ENCODE data around the gene SCO2.

- TF ChIP-seq EP300 (IDR thresholded peaks at IDR 0.05), result peak in 1 of 2 donors; percentile 6
- TF ChIP-seq, protein P1, sequence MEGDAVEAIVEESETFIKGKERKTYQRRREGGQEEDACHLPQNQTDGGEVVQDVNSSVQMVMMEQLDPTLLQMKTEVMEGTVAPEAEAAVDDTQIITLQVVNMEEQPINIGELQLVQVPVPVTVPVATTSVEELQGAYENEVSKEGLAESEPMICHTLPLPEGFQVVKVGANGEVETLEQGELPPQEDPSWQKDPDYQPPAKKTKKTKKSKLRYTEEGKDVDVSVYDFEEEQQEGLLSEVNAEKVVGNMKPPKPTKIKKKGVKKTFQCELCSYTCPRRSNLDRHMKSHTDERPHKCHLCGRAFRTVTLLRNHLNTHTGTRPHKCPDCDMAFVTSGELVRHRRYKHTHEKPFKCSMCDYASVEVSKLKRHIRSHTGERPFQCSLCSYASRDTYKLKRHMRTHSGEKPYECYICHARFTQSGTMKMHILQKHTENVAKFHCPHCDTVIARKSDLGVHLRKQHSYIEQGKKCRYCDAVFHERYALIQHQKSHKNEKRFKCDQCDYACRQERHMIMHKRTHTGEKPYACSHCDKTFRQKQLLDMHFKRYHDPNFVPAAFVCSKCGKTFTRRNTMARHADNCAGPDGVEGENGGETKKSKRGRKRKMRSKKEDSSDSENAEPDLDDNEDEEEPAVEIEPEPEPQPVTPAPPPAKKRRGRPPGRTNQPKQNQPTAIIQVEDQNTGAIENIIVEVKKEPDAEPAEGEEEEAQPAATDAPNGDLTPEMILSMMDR (IDR thresholded peaks at IDR 0.05), result peak; percentile 44 to 62 (median 53)
These were observed 18.8 kb upstream of the SCO2 start for GRCh38 chr22:50544078-50544745.

All from tibial nerve (tissue), 4 donors.